ENCODE results near the gene TOR1A. TPM values are rescaled to one million over a fixed set of nuclear protein-coding genes. Genes with fewer than 3 reads are reported as not detected.

TOR1A gene
- total and polyA plus RNA-seq, 3 donors from 2014 or later, result 23.1 to 43.4 (median 32.9) TPM

- intact Hi-C loops (cut with DNase I; ENCODE audit: low total_unique reads), result no loop called here
- WGBS, 2 donors, result 79 to 84% methylated on average over 5 of the region's 5 CpGs
- Histone ChIP-seq H3K9me3 (no peaks in the 10 kb centered on the region), H3K36me3 (ENCODE audit: low read depth, missing control alignments) (no peaks in the 10 kb centered on the region), H3K27me3 (no peaks in the 10 kb centered on the region), H3K4me3 (no peak overlapping the region), H3K4me1 (no peaks in the 10 kb centered on the region), H3K27ac (no peak overlapping the region)
- no peak for DNase-seq
- no peak for TF ChIP-seq POLR2A (IDR thresholded peaks at IDR 0.05)
- no peak for TF ChIP-seq CTCF (IDR thresholded peaks at IDR 0.05)
These were observed 27.9 kb upstream of the TOR1A start for GRCh38 chr9:129851821-129852220.

- Histone ChIP-seq H3K9me3 (no peaks in the 10 kb centered on the region), H3K27me3 (no peaks in the 10 kb centered on the region), H3K4me1 (no peaks in the 10 kb centered on the region), H3K27ac (no peak overlapping the region), H3K4me3 (no peak overlapping the region), H3K36me3 (ENCODE audit: low read depth, missing control alignments) (no peaks in the 10 kb centered on the region)
- WGBS, 2 donors, result 85 to 89% methylated on average over 6 of the region's 6 CpGs
- DNase-seq, result no peak
- intact Hi-C loops (cut with DNase I; ENCODE audit: low total_unique reads), result no loop called here
- TF ChIP-seq POLR2A (IDR thresholded peaks at IDR 0.05) (no peak), CTCF (IDR thresholded peaks at IDR 0.05) (no peak)
These were observed 27.1 kb upstream of the TOR1A start for GRCh38 chr9:129850821-129851550.

GRCh38 chr9:129849901-129850300 lies 26.0 kb upstream of the TOR1A start:
- Histone ChIP-seq H3K27me3 (no peaks in the 10 kb centered on the region), H3K27ac (no peak overlapping the region), H3K9me3 (no peaks in the 10 kb centered on the region), H3K4me1 (no peaks in the 10 kb centered on the region), H3K36me3 (ENCODE audit: low read depth, missing control alignments) (no peaks in the 10 kb centered on the region), H3K4me3 (no peak overlapping the region)
- 73% methylated on average over 6 of the region's 6 CpGs for WGBS, 2 donors
- intact Hi-C loops (cut with DNase I; ENCODE audit: low total_unique reads), result no loop called here
- no peak for DNase-seq
- TF ChIP-seq CTCF (IDR thresholded peaks at IDR 0.05), result no peak
- TF ChIP-seq POLR2A (IDR thresholded peaks at IDR 0.05), result no peak

GRCh38 chr9:129848712-129849441 lies 24.9 kb upstream of the TOR1A start:
- TF ChIP-seq POLR2A (IDR thresholded peaks at IDR 0.05) (no peak), CTCF (IDR thresholded peaks at IDR 0.05) (no peak)
- DNase-seq, result no peak
- H3K27me3 ChIP-seq, result no peaks in the 10 kb centered on the region
- intact Hi-C loops (cut with DNase I; ENCODE audit: low total_unique reads), result no loop called here
- no peak overlapping the region for H3K27ac ChIP-seq
- WGBS, 2 donors, result 97 to 98% methylated on average over 3 to 4 of the region's 4 CpGs
- H3K4me3 ChIP-seq, result no peak overlapping the region
- no peaks in the 10 kb centered on the region for H3K36me3 ChIP-seq (ENCODE audit: low read depth, missing control alignments)
- H3K9me3 ChIP-seq, result no peaks in the 10 kb centered on the region
- no peaks in the 10 kb centered on the region for H3K4me1 ChIP-seq
